Fibroblast of the aortic adventitia (primary cell): ENCODE data around the gene CHD6. TPM values are rescaled to one million over a fixed set of nuclear protein-coding genes. Genes with fewer than 3 reads are reported as not detected.

ENCODE experiments used
- DNase-seq: peaks from one replicate; pipeline ENCODE4 v3.0.0-alpha.2; 2010; ENCODE audit warnings: low read depth
- H3K4me3 ChIP-seq: 2 replicates; pipeline ENCODE4 v1.5.1; 2011; ENCODE audit warnings: low read depth, mild to moderate bottlenecking, control low read depth, low read length, moderate library complexity
- total RNA-seq: library from RNA; depleted of rRNA; stranded (reverse); fragments of >200 nt; gene quantifications from 2 replicates; pipeline ENCODE4 v1.2.3, GENCODE V29; 2012; ENCODE audit warnings: low replicate concordance
- TF ChIP-seq, protein P1 (sequence below): IDR thresholded peaks from 2 replicates; pipeline ENCODE4 v1.5.1; 2011; ENCODE audit warnings: mild to moderate bottlenecking, low read length, control low read depth, inconsistent platforms; ENCODE audit not compliant: insufficient read depth

Gene CHD6
- total RNA-seq, 1 donor = 29.7 TPM

DNA sequence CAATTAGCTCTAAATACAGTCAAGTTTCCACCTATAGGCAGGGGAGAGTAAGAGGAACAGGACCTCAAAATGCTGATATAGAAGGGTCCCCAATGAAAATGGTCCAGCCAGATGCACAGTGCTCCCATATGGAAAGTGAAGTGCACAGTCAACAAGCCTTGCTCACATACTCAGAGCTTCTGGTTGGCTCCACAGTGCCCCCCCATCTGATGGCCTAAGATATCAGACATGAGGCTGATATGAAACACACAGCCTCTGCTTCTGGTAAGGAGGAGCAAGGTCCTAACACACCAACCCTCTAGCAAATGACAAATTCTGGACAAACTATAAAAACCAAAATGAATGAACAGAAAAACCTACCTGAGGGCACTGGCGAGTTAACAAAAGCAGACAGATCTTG, 140.2 kb downstream of the CHD6 start:
- DNase-seq = no peak
- TF ChIP-seq, protein P1, sequence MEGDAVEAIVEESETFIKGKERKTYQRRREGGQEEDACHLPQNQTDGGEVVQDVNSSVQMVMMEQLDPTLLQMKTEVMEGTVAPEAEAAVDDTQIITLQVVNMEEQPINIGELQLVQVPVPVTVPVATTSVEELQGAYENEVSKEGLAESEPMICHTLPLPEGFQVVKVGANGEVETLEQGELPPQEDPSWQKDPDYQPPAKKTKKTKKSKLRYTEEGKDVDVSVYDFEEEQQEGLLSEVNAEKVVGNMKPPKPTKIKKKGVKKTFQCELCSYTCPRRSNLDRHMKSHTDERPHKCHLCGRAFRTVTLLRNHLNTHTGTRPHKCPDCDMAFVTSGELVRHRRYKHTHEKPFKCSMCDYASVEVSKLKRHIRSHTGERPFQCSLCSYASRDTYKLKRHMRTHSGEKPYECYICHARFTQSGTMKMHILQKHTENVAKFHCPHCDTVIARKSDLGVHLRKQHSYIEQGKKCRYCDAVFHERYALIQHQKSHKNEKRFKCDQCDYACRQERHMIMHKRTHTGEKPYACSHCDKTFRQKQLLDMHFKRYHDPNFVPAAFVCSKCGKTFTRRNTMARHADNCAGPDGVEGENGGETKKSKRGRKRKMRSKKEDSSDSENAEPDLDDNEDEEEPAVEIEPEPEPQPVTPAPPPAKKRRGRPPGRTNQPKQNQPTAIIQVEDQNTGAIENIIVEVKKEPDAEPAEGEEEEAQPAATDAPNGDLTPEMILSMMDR = no peak

DNA sequence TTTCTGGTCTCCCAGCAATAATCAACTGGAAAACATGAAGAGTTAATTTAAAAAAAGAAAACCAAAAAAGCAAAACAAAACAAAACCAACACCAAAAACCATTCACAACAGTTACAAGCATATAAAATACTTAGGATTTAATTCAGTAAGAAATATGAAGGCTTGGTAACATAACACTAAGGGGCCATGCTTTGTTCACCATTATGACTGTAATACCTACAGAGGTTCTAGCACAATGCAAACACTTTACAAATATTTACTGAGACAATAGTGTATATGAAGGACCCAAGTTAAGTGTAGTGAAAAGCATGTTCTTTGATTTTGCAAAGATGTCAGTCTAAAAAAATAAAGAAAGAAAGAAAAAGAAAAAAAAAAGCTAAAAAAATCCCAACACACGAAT, 141.7 kb downstream of the CHD6 start:
- TF ChIP-seq, protein P1 = no peak
- H3K4me3 ChIP-seq = no peak overlapping the region
- DNase-seq = no peak

More for the DNA sequence above, 140.2 kb downstream of the CHD6 start:
- H3K4me3 ChIP-seq = no peak overlapping the region

DNA sequence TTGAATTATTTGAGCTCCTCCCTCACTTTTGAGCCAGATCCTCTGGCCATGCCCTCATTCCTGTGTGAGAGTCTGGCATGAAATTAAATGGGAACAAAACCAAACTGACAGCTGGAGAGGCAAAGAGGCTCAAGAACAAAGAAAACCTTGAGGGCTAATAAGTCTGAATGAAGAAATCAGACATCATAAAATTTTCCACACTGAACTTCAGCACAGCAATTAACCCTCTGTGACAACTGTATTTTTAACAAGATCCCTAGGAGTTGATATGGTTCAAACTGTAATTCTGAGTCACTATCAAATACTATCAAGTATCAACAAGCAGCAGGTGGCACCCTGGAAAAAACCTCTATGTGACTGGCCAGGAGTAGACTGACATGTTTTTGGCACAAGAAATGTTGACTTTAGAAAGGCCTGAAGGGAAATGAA, 142.2 kb downstream of the CHD6 start:
- no peak overlapping the region for H3K4me3 ChIP-seq
- TF ChIP-seq, protein P1 = no peak
- DNase-seq = peak; percentile 85

DNA sequence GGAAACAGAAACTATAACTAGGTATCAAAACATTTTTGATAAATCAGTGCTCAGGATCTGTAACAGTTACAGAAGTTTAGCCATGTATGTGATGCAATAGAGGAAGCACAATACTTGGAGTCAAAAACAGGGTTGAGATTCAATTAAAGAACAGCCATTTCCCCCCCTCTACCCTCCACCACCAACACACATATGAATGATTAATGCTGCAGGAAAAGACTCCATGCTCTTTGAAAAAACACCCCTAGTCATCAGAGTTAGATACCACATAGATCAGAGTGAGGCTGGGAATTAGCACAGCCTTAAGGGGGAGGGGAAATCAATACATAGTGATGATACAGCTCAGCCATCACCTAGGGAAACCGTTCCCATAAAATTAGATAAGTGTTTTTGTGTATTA, 142.7 kb downstream of the CHD6 start:
- DNase-seq = peak; percentile 32
- TF ChIP-seq, protein P1 = no peak
- no peak overlapping the region for H3K4me3 ChIP-seq

DNA sequence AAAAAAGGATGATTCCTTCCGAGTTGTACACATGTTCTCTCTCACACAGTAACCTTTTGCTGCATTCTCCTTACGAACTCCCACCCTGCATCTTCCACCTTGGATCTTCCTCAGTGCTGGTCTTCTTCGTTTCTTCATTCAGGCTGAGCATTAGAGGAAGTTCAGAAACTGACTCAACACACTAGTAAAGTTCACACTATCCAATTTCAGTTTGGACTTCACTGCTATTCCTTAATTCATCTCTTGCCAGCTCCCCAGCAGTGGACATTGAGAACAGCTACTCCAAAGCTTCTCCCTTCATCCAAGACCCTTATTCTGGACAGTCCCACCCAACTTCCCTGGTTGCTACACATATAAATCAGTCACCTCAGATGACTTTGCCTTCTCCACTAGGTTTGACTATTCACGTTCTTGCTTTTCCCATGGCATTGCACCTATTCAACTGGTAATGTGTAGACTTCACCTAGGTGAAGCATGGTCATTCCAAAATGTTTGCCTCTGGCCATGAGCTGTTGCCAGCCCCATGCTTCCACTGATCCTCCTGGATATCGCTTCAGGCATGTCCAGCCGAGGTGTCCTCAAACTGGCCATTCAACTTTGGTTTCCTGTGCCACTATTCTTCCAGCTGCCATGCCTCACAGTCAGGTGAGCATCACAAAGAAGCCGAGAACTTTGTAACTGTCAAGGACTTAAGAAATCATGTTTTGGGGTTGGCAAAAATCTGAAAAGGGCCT, 147.6 kb downstream of the CHD6 start:
- TF ChIP-seq, protein P1 = no peak
- no peak for DNase-seq
- no peak overlapping the region for H3K4me3 ChIP-seq

DNA sequence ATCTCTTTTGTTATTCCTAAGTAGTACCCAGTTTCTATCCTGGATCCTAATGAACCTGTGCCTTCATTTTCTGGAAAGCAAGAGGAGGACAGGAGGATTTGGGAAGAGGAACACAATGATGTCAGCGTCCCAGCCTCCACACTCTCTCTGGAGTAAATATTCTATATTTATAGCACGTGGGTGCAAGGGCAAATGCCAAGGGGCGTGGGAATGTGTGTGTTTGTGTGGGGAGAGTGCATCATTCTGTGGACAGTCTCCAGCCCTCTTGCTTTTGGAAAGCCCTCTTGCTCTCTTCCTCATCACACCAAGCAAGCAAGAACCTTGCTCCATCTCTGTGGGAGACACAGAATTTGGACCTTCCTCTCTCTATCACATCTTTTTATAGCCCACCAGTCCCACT, 148.3 kb downstream of the CHD6 start:
- H3K4me3 ChIP-seq = no peak overlapping the region
- TF ChIP-seq, protein P1 = no peak
- DNase-seq = no peak

DNA sequence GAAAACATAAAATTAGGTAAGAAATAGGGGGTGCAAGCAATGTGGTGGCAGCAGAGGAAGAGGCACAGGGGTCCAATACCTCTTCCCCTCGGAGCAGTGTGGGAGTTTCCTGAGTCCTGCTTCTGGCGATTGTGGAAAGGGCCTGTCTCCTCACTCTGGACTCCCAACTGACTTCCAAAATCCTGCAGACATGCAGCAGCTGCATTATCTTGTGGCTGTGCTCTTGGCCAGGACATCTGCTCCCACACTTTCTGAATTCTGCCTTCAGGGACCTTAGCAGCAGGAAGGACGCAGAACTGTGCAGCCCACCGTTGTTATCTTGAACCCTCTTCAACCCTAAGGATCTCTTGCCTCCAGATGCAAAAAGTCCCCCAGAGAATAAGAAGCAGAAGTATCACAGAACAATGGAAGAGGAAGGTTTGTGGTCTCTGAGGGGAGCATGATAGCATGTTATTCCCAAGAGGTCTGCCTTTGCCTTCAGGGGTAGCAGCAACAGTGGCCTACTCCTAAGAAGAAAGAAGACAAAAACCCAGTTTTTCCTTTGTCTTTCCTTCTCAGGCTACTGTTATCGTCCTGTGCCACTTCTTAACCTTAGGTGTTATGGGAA, 149.1 kb downstream of the CHD6 start:
- TF ChIP-seq, protein P1 = no peak
- H3K4me3 ChIP-seq = no peak overlapping the region
- no peak for DNase-seq
